CD4-positive, alpha-beta T cell treated with Interleukin-6 for 4 hours (primary cell): Measurements from ENCODE around the gene PEX5.
"Not testable (repeated sequence)": the region's sequence is repeated elsewhere in the genome, so short reads cannot be mapped to it uniquely, and the experiment has no call there.

Experiments used
- DNase-seq: peaks from one replicate; pipeline ENCODE4 v3.0.0-alpha.2; 2020; ENCODE audit warnings: mixed read lengths

The PEX5 gene

DNA sequence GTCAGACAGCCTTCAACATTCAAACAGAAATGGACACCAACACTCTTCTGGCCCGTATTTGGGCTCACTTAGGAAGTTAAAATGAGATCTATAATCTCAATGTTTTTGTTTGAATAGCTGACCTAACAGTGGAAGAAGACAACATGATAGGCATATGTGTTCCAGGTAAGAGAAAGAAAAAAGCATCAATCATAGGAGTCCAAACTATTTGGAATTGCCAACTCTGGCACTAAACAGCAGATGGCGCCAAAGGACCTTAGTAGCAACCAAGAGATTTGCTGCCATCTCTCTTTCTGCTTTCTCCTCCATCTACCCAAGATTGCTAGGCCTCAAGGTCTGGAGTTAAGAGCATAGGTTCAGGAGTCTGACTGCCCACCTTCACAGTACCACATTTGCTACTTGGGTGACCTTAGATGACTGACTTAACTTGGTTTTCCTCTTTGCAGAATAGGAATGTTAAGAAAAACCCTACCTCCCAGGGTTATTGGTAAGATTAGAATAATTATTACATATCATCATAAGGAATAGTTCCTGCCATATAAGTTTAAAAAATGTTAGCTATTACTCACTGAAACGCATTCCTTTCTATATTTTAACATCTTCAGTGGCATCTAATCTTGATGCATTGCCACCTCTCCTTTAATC is 30.2 kb downstream of the PEX5 start:
- peak; percentile 79 for DNase-seq

DNA sequence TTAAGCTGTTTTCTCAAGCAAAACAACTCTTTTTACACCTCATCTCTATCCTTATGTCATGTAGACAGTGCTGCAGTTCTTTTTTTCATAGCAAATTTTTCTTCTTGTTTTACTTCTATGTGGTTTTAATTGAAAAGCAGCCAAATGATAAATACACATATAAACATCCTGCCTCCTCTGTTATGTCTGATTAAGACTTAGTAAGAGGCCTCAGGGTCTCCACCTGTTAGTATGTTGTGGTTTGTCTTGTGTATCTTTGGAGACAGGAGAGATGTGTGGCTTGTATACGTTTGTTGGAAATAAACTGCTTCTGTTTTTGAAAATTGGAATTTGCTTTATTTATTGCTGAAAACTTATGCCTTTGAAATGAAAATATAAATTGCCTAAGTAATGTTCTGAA is 32.0 kb downstream of the PEX5 start:
- DNase-seq = no peak

DNA sequence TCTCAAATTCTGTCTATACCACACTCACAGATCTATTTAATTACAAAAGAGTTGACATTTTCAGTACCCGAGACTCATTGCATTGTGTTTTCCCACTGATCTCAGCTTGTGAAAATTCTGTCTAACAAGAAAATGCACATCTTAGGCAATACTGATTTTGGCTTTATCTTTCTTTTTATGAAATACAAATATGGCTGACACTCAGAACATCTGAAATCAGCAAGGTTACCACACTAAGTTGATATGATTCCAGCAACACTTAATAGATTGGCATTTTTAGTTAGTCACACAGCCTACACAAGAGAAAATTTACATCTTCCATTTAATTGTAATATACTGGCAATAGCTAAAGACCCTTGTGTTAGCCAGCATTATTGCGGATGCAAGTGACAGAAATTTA is 40.3 kb downstream of the PEX5 start:
- no peak for DNase-seq

DNA sequence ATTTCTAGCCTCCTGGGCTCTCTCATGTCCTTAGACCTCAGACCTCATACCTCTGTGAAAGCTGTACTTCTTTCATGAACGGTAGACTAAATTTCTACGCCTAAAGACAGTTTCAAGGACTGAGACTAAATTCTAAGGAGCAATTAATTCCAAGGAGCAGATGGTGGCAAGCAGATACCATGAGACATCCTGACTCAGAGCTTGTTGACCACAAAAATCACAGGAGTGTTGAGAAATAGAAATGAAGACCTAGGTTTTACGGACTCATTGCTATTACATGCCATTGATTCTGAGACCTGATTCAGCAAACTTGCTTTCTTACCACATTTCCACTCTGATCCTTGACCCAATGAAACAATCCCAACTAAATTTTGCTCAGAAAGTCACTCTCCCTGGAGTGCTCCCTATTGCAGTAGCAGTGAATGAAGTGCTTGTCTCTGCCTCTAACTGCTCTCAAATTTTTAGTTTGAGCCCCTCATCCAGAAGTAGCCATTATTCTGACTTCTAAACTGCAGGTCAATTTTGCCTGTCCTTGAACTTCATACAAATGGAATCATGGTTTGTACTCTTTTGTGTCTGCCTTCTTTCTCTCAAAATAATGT is 52.0 kb downstream of the PEX5 start:
- DNase-seq = no peak

DNA sequence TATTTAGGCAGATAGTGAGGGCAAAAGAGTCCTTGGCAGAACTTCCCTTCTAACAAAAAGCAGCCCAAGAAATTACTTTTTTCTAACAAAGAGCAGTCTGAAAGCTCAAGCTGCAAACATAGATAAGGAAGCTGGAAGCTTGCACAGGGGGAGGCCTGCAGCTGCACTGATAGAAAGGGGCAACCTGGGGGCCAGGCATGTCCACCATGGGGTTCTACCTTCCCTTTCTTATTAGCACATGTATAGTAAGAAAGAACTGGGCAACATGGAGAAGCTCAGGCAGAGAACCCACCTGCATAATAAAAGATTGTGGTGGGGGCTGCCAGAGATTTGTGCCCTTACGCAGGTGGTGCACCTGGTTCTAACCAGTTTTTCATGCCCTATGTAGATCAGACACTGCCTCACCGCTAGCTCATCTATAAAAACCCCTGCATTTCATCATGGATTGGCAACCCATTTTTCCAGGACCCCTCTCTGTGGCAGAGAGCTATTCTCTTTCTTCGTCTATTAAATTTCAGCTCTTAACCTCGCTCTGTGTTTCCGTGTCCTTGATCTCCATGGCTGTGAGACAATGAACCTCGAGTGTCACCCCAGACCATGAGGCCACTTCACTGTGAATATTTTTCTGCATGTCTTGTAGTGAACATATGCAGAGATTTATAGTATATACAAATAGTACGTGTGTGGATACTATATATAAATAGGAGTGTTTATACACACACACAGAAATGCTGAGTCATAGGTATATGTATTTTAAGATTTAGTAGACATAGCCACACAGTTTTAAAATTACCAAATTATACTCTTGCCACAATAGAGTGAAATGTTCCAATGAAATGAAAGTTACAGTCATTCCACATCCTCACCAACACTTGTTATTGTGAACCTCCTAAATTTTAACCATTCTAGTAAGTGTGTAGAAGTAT is 53.0 kb downstream of the PEX5 start:
- no peak for DNase-seq

DNA sequence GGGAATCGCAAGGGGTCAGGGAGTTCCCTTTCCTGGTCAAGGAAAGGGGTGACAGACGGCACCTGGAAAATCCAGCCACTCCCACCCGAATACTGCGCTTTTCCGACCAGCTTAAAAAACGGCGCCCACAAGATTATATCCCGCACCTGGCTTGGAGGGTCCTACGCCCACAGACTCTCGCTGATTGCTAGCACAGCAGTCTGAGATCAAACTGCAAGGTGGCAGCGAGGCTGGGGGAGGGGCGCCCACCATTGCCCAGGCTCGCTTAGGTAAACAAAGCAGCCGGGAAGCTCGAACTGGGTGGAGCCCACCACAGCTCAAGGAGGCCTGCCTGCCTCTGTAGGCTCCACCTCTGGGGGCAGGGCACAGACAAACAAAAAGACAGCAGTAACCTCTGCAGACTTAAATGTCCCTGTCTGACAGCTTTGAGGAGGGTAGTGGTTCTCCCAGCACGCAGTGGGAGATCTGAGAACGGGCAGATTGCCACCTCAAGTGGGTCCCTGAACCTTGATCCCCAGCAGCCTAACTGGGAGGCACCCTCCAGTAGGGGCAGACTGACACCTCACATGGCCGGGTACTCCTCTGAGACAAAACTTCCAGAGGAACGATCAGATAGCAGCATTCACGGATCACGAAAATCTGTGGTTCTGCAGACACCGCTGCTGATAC is 62.0 kb downstream of the PEX5 start:
- DNase-seq = not testable (repeated sequence)

DNA sequence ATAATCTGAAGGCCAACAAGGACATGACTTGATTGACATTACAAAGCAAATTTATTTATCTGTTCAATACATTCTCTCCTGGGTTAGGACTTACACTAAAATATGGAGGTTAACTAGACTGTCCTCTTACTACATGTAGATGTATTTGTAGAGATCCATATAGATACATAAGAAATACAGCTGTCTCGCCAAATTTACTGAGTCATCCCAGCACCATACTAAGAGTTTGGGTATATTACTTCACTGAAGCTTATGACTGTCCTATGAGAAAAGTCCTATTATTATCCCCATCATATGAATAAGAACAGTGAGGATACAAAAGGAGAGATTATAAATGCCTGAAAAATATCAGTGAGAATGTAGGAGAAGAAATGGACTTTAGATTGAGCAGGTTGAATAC is 69.6 kb downstream of the PEX5 start:
- no peak for DNase-seq
